ENCODE data around the gene PSMA5. TPM values are rescaled to one million over a fixed set of nuclear protein-coding genes. Genes with fewer than 3 reads are reported as not detected.

PSMA5 gene
- total and polyA plus RNA-seq, 2 of the 13 experiments (the other 11 are each of a cell fraction or from before 2014, with no cell fraction given) = 140 to 169 TPM

DNA sequence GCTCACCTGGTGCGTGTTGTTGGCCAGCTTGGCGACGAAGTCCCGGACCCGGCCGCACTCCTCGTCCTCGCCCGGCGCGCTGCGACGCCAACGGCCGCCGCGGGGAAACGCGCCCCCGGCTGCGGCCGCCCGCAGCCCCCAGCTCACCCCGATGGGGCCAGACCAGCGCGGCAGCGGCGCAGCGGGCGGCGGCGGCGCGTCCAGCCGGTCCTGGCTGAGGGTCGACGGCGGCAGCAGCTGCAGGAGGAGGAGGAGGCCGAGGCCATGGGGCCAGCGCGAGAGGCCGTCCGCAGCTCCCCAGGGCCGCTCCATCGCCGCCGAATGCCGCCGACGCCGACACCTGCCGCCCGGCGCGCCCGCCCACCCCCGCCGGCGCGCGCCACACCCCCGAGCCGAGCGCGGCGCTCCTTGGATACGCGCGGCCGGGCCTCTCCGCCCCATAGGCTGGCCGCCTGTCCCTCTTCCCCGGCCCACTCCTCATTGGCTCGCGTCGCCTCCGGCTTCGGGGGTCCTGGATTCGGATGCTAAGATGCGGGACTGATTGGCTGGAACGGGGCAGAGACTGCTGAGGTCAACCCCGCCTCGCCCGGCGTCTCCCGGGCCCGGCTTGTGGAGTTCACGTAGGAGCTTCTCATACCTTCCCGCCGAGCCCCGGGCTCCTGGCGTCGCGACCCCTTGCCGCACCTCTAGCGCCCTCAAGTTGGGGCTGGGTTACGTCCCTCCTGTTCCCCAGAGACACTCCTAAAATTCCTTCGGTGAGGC is 28.5 kb downstream of the PSMA5 start, which contains the start of gene SORT1 (continued):
- TF ChIP-seq ZNF619 (CRISPR knock-in tag; IDR thresholded peaks at IDR 0.05) (no peak), HDAC1 (CRISPR knock-in tag; IDR thresholded peaks at IDR 0.05) (peak; percentile 71), PHF20 (CRISPR knock-in tag; IDR thresholded peaks at IDR 0.05) (no peak), RFX3 (CRISPR knock-in tag; IDR thresholded peaks at IDR 0.05) (no peak; the same call in 1 of the 2 replicates), ZNF766 (CRISPR knock-in tag; IDR thresholded peaks at IDR 0.05; ENCODE audit: borderline replicate concordance) (no peak), GTF2F1 (IDR thresholded peaks at IDR 0.05; ENCODE audit: low read length) (no peak), ZNF101 (CRISPR knock-in tag; IDR thresholded peaks at IDR 0.05; ENCODE audit: borderline replicate concordance, low read depth) (no peak), KAT2B (IDR thresholded peaks at IDR 0.05; ENCODE audit: borderline replicate concordance, low read depth, low read length) (no peak), HOXD1 (CRISPR knock-in tag; IDR thresholded peaks at IDR 0.05) (no peak), ADNP (CRISPR knock-in tag; IDR thresholded peaks at IDR 0.05) (no peak), SMYD3 (CRISPR knock-in tag; IDR thresholded peaks at IDR 0.05) (no peak), ZMYM4 (CRISPR knock-in tag; IDR thresholded peaks at IDR 0.05) (peak; percentile 65; the same call in 1 of the 2 replicates), GATAD1 (CRISPR knock-in tag; IDR thresholded peaks at IDR 0.05) (peak; percentile 42; the same call in 1 of the 2 replicates), TBX2 (CRISPR knock-in tag; IDR thresholded peaks at IDR 0.05; ENCODE audit: borderline replicate concordance) (peak; percentile 66), ZSCAN25 (CRISPR knock-in tag; IDR thresholded peaks at IDR 0.05) (no peak), ZZZ3 (CRISPR knock-in tag; IDR thresholded peaks at IDR 0.05; ENCODE audit: borderline replicate concordance) (no peak), SATB2 (CRISPR knock-in tag; IDR thresholded peaks at IDR 0.05) (no peak), KMT2B (CRISPR knock-in tag; IDR thresholded peaks at IDR 0.05) (peak; percentile 71; the same call in 1 of the 2 replicates)
- TF ChIP-seq, protein P1, sequence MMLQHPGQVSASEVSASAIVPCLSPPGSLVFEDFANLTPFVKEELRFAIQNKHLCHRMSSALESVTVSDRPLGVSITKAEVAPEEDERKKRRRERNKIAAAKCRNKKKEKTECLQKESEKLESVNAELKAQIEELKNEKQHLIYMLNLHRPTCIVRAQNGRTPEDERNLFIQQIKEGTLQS (CRISPR knock-in tag; IDR thresholded peaks at IDR 0.05) = no peak
- TF ChIP-seq, protein P2, sequence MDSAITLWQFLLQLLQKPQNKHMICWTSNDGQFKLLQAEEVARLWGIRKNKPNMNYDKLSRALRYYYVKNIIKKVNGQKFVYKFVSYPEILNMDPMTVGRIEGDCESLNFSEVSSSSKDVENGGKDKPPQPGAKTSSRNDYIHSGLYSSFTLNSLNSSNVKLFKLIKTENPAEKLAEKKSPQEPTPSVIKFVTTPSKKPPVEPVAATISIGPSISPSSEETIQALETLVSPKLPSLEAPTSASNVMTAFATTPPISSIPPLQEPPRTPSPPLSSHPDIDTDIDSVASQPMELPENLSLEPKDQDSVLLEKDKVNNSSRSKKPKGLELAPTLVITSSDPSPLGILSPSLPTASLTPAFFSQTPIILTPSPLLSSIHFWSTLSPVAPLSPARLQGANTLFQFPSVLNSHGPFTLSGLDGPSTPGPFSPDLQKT (CRISPR knock-in tag; IDR thresholded peaks at IDR 0.05; ENCODE audit: borderline replicate concordance) = no peak
- TF ChIP-seq, protein P3, sequence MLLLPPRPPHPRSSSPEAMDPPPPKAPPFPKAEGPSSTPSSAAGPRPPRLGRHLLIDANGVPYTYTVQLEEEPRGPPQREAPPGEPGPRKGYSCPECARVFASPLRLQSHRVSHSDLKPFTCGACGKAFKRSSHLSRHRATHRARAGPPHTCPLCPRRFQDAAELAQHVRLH (CRISPR knock-in tag; IDR thresholded peaks at IDR 0.05; ENCODE audit: borderline replicate concordance, low read depth) = 0 out of 2 replicates have a peak, but pooled peaks have one; percentile 14
- TF ChIP-seq, protein P4, sequence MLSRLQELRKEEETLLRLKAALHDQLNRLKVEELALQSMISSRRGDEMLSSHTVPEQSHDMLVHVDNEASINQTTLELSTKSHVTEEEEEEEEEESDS (CRISPR knock-in tag; IDR thresholded peaks at IDR 0.05; ENCODE audit: borderline replicate concordance) = no peak
- TF ChIP-seq, protein P5, sequence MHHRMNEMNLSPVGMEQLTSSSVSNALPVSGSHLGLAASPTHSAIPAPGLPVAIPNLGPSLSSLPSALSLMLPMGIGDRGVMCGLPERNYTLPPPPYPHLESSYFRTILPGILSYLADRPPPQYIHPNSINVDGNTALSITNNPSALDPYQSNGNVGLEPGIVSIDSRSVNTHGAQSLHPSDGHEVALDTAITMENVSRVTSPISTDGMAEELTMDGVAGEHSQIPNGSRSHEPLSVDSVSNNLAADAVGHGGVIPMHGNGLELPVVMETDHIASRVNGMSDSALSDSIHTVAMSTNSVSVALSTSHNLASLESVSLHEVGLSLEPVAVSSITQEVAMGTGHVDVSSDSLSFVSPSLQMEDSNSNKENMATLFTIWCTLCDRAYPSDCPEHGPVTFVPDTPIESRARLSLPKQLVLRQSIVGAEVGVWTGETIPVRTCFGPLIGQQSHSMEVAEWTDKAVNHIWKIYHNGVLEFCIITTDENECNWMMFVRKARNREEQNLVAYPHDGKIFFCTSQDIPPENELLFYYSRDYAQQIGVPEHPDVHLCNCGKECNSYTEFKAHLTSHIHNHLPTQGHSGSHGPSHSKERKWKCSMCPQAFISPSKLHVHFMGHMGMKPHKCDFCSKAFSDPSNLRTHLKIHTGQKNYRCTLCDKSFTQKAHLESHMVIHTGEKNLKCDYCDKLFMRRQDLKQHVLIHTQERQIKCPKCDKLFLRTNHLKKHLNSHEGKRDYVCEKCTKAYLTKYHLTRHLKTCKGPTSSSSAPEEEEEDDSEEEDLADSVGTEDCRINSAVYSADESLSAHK (CRISPR knock-in tag; IDR thresholded peaks at IDR 0.05; ENCODE audit: borderline replicate concordance) = no peak
- TF ChIP-seq, protein P6, sequence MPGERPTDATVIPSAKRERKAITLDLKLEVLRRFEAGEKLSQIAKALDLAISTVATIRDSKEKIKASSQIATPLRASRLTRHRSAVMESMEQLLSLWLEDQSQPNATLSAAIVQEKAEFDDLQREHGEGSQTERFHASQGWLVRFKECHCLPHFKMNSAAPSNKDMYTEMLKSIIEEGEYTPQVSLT (CRISPR knock-in tag; IDR thresholded peaks at IDR 0.05; ENCODE audit: borderline replicate concordance, low read depth) = no peak
